ENCODE data around the gene THSD7B. TPM values are rescaled to one million over a fixed set of nuclear protein-coding genes. Genes with fewer than 3 reads are reported as not detected.

The THSD7B gene
- total and polyA plus RNA-seq, 2 of the 13 experiments (the other 11 are each of a cell fraction or from before 2014, with no cell fraction given) = 0.02 TPM; not detected in 1

DNA sequence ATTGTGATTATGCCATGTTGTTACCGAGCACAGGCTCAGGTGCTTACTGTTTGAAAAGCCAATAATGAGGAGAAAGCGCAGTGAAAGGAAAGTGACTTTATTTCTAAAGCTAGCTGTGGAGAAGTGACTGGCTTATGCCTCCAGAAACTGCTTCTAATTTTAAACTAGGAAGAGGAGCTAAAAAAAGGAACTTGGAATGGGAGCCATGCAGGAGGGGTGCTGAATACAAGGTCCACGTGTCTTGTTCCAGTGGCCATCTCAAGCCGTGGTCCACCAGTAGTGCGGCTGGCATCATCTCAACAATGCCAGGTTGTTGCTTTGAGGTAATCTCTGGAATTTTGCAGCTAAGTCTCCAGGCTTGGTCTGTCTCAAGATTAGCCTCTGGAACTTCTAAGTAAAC, 282.0 kb downstream of the THSD7B start:
- no peak for DNase-seq (ENCODE audit: low spot score)
- Histone ChIP-seq H2AFZ (ENCODE audit: low read length) (no peak overlapping the region), H4K20me1 (ENCODE audit: insufficient read depth, low read length) (no peaks in the 10 kb centered on the region), H3K36me3 (replicated peaks in 1 of 2; ENCODE audit: control insufficient read depth in 1 of 2, insufficient read depth in 2 of 2, low read length in 2 of 2) (no peaks in the 10 kb centered on the region), H3K79me2 (ENCODE audit: insufficient read depth, low read length) (no peaks in the 10 kb centered on the region), H3K4me1 (ENCODE audit: insufficient read depth, low read length) (peaks cover 22% of the 10 kb centered on the region), H3K4me2 (ENCODE audit: low read depth, low read length) (no peak overlapping the region), H3K27ac (ENCODE audit: extremely low read length, insufficient read depth, low read length) (no peak overlapping the region), H3K9ac (ENCODE audit: insufficient read depth, low read depth, low read length) (no peak overlapping the region), H3K4me3 (replicated peaks in 1 of 3; ENCODE audit: insufficient read depth in 1 of 3, low read depth in 2 of 3, low read length in 3 of 3) (no peak overlapping the region), H3K9me3 (ENCODE audit: low read length) (no peaks in the 10 kb centered on the region), H3K27me3 (ENCODE audit: control insufficient read depth in 1 of 2, insufficient read depth in 2 of 2, low read length in 2 of 2) (no peaks in the 10 kb centered on the region)
- CTCF ChIA-PET (ENCODE audit: low intra/inter-chr PET ratio, low total read pairs) = no interaction called here
- WGBS (ENCODE audit: low lambda C conversion rate) = 61% methylated on average over 5 of the region's 5 CpGs
- no peak for FAIRE-seq
- intact Hi-C loops (cut with micrococcal nuclease; ENCODE audit: unreplicated experiment) = no loop called here
- TF ChIP-seq RFX3 (CRISPR knock-in tag; IDR thresholded peaks at IDR 0.05) = no peak
- TF ChIP-seq ZNF775 (CRISPR knock-in tag; IDR thresholded peaks at IDR 0.05; ENCODE audit: borderline replicate concordance) = no peak
- TF ChIP-seq ZNF143 (CRISPR knock-in tag; IDR thresholded peaks at IDR 0.05) = no peak
- no peak for TF ChIP-seq ZFYVE20 (CRISPR knock-in tag; IDR thresholded peaks at IDR 0.05; ENCODE audit: borderline replicate concordance, low read depth)
- TF ChIP-seq TARDBP (CRISPR knock-in tag; IDR thresholded peaks at IDR 0.05) = no peak
- no peak for TF ChIP-seq MED13 (CRISPR knock-in tag; IDR thresholded peaks at IDR 0.05)
- TF ChIP-seq AHDC1 (CRISPR knock-in tag; IDR thresholded peaks at IDR 0.05; ENCODE audit: borderline replicate concordance) = no peak
- TF ChIP-seq KLF12 (CRISPR knock-in tag; IDR thresholded peaks at IDR 0.05; ENCODE audit: borderline replicate concordance) = no peak
- no peak for TF ChIP-seq TRIM24 (CRISPR knock-in tag; IDR thresholded peaks at IDR 0.05)
- no peak for TF ChIP-seq ZNF7 (CRISPR knock-in tag; IDR thresholded peaks at IDR 0.05)
- BruUV-seq (replicated peaks) = no TSS peak
- in situ Hi-C loops (cut with HindIII; ENCODE audit: extremely low pct_ligation_motif_present, low pct_unique_long_range_greater_than_20kb) = no loop called here
- no peak for ATAC-seq
- POLR2A ChIA-PET = no interaction called here

Data from HepG2 (cell line).